Measurements from ENCODE around the gene DDX39B. TPM values are rescaled to one million over a fixed set of nuclear protein-coding genes. Genes with fewer than 3 reads are reported as not detected.
"Not testable (repeated sequence)": the region's sequence is repeated elsewhere in the genome, so short reads cannot be mapped to it uniquely, and the experiment has no call there.

Gene DDX39B
- total RNA-seq, 2 experiments from 2014 or later, result 483 to 498 TPM

- Mint-ChIP-seq H3K27me3 (no peaks in the 10 kb centered on the region), H3K4me3 (no peak overlapping the region), H3K4me1 (ENCODE audit: low read depth) (peaks cover 25% of the 10 kb centered on the region), H3K27ac (no peak overlapping the region), H3K36me3 (ENCODE audit: low read depth) (no peaks in the 10 kb centered on the region), H3K9me3 (no peaks in the 10 kb centered on the region)
- DNase-seq (no peak), ATAC-seq (ENCODE audit: poor library complexity) (no peak)
- H3K9me3 ChIP-seq (ENCODE audit: control insufficient read depth in 1 of 2, insufficient read depth in 1 of 2, low read length in 2 of 2), result no peaks in the 10 kb centered on the region
- intact Hi-C loops (cut with DNase I, micrococcal nuclease), result no loop called here
- H3K4me3 ChIP-seq (ENCODE audit: low read length), result no peak overlapping the region
- H3K27ac ChIP-seq (ENCODE audit: low read depth in 1 of 2, low read length in 2 of 2), result no peak overlapping the region
- TF ChIP-seq, protein P1, sequence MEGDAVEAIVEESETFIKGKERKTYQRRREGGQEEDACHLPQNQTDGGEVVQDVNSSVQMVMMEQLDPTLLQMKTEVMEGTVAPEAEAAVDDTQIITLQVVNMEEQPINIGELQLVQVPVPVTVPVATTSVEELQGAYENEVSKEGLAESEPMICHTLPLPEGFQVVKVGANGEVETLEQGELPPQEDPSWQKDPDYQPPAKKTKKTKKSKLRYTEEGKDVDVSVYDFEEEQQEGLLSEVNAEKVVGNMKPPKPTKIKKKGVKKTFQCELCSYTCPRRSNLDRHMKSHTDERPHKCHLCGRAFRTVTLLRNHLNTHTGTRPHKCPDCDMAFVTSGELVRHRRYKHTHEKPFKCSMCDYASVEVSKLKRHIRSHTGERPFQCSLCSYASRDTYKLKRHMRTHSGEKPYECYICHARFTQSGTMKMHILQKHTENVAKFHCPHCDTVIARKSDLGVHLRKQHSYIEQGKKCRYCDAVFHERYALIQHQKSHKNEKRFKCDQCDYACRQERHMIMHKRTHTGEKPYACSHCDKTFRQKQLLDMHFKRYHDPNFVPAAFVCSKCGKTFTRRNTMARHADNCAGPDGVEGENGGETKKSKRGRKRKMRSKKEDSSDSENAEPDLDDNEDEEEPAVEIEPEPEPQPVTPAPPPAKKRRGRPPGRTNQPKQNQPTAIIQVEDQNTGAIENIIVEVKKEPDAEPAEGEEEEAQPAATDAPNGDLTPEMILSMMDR (IDR thresholded peaks at IDR 0.05), result no peak
- CTCF ChIA-PET, result no interaction called here
- peaks cover 35% of the 10 kb centered on the region for H3K4me1 ChIP-seq (ENCODE audit: insufficient read depth, low read length)
- POLR2A ChIA-PET, result interaction anchor here (0.6 to 1.2 kb wide), 2 partner anchors 51 to 149 kb away, joined by 3 read pairs; partner anchors contain the start of gene DDX39B
- H3K27me3 ChIP-seq (ENCODE audit: control insufficient read depth in 1 of 2, insufficient read depth in 2 of 2, low read length in 2 of 2), result no peaks in the 10 kb centered on the region
- no peaks in the 10 kb centered on the region for H3K36me3 ChIP-seq (ENCODE audit: insufficient read depth, low read length)
Measured at GRCh38 chr6:31490115-31490873, 51.5 kb downstream of the DDX39B start.

- H3K36me3 Mint-ChIP-seq (ENCODE audit: low read depth), result no peaks in the 10 kb centered on the region
- H3K27me3 ChIP-seq (ENCODE audit: control insufficient read depth in 1 of 2, insufficient read depth in 2 of 2, low read length in 2 of 2), result no peaks in the 10 kb centered on the region
- intact Hi-C loops (cut with DNase I, micrococcal nuclease), result no loop called here
- H3K9me3 Mint-ChIP-seq, result no peaks in the 10 kb centered on the region
- ATAC-seq (ENCODE audit: poor library complexity) (no peak), DNase-seq (no peak)
- CTCF ChIA-PET, result no interaction called here
- H3K27ac ChIP-seq (ENCODE audit: low read depth in 1 of 2, low read length in 2 of 2), result no peak overlapping the region
- H3K4me1 ChIP-seq (ENCODE audit: insufficient read depth, low read length), result peaks cover 28% of the 10 kb centered on the region
- H3K4me1 Mint-ChIP-seq (ENCODE audit: low read depth), result peaks cover 14% of the 10 kb centered on the region
- H3K27ac Mint-ChIP-seq, result no peak overlapping the region
- TF ChIP-seq, protein P1 (IDR thresholded peaks at IDR 0.05), result no peak
- H3K27me3 Mint-ChIP-seq, result no peaks in the 10 kb centered on the region
- H3K9me3 ChIP-seq (ENCODE audit: control insufficient read depth in 1 of 2, insufficient read depth in 1 of 2, low read length in 2 of 2), result no peaks in the 10 kb centered on the region
- POLR2A ChIA-PET, result interaction anchor here (0.6 to 1.2 kb wide), 2 partner anchors 10 to 52 kb away, joined by 3 read pairs; partner anchors contain the start of gene DDX39B
- no peaks in the 10 kb centered on the region for H3K36me3 ChIP-seq (ENCODE audit: insufficient read depth, low read length)
- no peak overlapping the region for H3K4me3 ChIP-seq (ENCODE audit: low read length)
- H3K4me3 Mint-ChIP-seq, result no peak overlapping the region
Measured at GRCh38 chr6:31489086-31489485, 52.7 kb downstream of the DDX39B start.

- H3K27me3 Mint-ChIP-seq; POLR2A ChIA-PET; H3K27ac ChIP-seq (ENCODE audit: low read depth in 1 of 2, low read length in 2 of 2); H3K4me3 ChIP-seq (ENCODE audit: low read length); H3K4me1 Mint-ChIP-seq (ENCODE audit: low read depth); H3K27ac Mint-ChIP-seq; DNase-seq; H3K36me3 ChIP-seq (ENCODE audit: insufficient read depth, low read length); CTCF ChIA-PET; H3K9me3 ChIP-seq (ENCODE audit: control insufficient read depth in 1 of 2, insufficient read depth in 1 of 2, low read length in 2 of 2); H3K9me3 Mint-ChIP-seq; H3K4me3 Mint-ChIP-seq; ATAC-seq (ENCODE audit: poor library complexity); H3K36me3 Mint-ChIP-seq (ENCODE audit: low read depth); intact Hi-C loops (cut with DNase I, micrococcal nuclease); H3K27me3 ChIP-seq (ENCODE audit: control insufficient read depth in 1 of 2, insufficient read depth in 2 of 2, low read length in 2 of 2): not testable (repeated sequence)
- H3K4me1 ChIP-seq (ENCODE audit: insufficient read depth, low read length), result peaks cover 18% of the 10 kb centered on the region
Measured at GRCh38 chr6:31487674-31488073, 54.1 kb downstream of the DDX39B start.

DNA sequence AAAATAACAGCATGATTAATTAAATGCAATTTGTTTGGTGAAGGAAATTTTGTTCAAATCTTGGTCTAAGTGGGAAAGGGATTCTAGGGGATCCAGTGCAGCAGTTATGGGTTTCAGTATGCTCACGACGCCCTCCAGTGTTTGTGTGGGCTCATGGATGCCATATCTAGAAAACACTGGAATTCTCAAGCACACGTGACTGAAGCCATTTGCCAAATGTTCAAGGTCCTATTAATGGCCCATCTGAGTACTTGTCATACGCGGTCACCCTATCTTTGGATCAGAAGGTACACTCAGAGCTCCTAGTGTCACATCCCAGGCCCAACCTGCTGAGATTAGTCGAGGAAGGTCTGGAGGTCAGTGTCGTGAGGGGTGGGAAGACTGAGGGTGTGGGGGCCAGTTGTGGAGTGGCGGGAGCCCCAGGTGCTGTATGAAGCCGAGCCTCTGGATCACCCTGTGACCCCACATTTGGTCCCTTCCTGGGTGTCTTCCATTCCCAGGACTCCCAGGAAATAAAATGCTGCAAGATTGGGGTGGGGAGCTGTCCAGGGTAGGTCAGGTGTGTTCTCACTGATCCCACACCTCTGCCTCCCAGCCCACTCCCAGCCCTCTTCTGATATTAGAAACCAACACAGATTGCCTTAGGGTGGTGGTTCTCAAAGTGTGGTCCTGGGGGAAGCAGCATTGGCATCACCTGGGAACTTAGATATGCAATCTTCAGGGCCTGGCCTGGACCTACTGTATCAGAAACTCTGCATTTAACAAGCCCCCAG is 55.6 kb downstream of the DDX39B start:
- H3K27ac ChIP-seq (ENCODE audit: low read depth in 1 of 2, low read length in 2 of 2); H3K4me1 Mint-ChIP-seq (ENCODE audit: low read depth); POLR2A ChIA-PET; DNase-seq; H3K27ac Mint-ChIP-seq; H3K27me3 ChIP-seq (ENCODE audit: control insufficient read depth in 1 of 2, insufficient read depth in 2 of 2, low read length in 2 of 2); H3K4me3 ChIP-seq (ENCODE audit: low read length); H3K4me3 Mint-ChIP-seq; H3K36me3 Mint-ChIP-seq (ENCODE audit: low read depth); H3K9me3 ChIP-seq (ENCODE audit: control insufficient read depth in 1 of 2, insufficient read depth in 1 of 2, low read length in 2 of 2); H3K4me1 ChIP-seq (ENCODE audit: insufficient read depth, low read length); H3K27me3 Mint-ChIP-seq; intact Hi-C loops (cut with DNase I, micrococcal nuclease); H3K9me3 Mint-ChIP-seq; CTCF ChIA-PET; H3K36me3 ChIP-seq (ENCODE audit: insufficient read depth, low read length): not testable (repeated sequence)
- peak; percentile 56 for ATAC-seq (ENCODE audit: poor library complexity)

Data from CD4-positive, alpha-beta T cell (primary cell).